Kidney capillary endothelial cell (primary cell): ENCODE results near the gene CDC23.
"Not testable (repeated sequence)": the region's sequence is repeated elsewhere in the genome, so short reads cannot be mapped to it uniquely, and the experiment has no call there.

ENCODE experiments used
- DNase-seq: peaks from one replicate; pipeline ENCODE4 v3.0.0-alpha.2; 2018; ENCODE audit warnings: low spot score

CDC23 gene

GRCh38 chr5:138213161-138214029, at the start of gene CDC23:
TSS of gene CDC23 (minus strand) at chr5:138213323. CDS start at chr5:138213312, 11 bp downstream.
- peak; percentile 99 for DNase-seq

GRCh38 chr5:138258704-138259292, 45.7 kb upstream of the CDC23 start:
- peak; percentile 74 for DNase-seq

DNA sequence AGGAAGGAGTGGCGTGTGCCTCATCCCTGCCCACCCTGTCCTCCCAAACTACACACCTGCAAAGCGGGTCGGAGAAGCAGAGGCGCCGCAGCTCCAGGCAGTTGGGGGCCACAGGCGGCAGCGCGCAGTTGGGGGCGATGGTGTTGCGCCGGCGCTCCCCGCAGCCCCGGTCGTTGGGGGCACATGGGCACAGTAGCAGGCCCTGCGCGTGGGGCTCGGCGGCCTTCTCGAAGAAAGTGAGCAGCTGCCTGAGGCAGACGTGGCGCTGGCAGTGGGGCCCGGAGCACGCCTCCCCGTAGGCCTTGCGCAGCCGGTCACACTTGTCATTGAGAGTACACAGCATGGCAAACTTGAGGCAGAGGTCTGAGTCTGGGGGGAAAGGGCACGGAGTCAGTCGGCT, 44.5 kb upstream of the CDC23 start:
- DNase-seq, result no peak

- DNase-seq, result no peak
These were observed 39.8 kb upstream of the CDC23 start for GRCh38 chr5:138252944-138253343.

GRCh38 chr5:138247800-138248199, 34.7 kb upstream of the CDC23 start:
- DNase-seq, result not testable (repeated sequence)

DNA sequence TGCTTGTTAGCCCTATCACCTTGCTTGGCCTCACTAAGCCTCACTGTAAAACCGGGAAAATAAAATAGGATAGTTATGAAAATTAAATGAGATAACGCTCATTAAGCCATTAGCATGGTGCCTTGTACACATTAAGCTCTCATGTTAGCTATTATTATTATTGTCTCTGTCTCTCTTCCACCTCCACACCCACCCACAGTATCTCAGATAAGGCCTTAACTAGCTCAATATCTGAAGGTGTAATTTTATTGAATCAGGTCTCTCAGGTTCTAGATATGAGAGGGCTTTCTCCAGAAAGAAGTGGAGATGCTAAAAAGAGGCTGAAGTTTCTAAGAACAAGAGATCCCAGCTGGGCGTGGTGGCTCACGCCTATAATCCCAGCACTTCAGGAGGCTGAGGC, 33.7 kb upstream of the CDC23 start:
- no peak for DNase-seq

GRCh38 chr5:138246334-138246733, 33.2 kb upstream of the CDC23 start:
- no peak for DNase-seq

GRCh38 chr5:138245717-138246116, 32.6 kb upstream of the CDC23 start:
- DNase-seq, result no peak

DNA sequence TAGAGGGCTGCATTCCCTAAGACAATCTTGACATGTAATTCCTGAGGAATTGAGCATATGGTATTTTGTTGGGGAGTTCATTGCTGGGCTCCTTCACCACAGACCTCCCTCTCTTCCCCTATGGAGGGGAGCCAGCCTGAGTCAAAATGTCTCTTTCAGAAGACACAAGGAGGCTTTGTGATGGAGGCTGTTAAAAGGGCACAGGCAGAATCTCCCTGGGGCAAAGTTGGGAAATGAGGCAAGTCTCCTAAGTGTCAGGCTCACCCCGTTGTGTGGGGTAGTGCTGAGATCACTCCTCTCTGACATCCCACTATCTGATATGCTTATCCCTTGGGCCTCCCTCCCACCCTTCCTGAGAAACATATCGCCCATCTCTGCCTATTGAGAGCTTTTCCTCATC, 30.7 kb upstream of the CDC23 start:
- no peak for DNase-seq

- DNase-seq, result peak; percentile 30
These were observed 28.8 kb upstream of the CDC23 start for GRCh38 chr5:138241688-138242571.

DNA sequence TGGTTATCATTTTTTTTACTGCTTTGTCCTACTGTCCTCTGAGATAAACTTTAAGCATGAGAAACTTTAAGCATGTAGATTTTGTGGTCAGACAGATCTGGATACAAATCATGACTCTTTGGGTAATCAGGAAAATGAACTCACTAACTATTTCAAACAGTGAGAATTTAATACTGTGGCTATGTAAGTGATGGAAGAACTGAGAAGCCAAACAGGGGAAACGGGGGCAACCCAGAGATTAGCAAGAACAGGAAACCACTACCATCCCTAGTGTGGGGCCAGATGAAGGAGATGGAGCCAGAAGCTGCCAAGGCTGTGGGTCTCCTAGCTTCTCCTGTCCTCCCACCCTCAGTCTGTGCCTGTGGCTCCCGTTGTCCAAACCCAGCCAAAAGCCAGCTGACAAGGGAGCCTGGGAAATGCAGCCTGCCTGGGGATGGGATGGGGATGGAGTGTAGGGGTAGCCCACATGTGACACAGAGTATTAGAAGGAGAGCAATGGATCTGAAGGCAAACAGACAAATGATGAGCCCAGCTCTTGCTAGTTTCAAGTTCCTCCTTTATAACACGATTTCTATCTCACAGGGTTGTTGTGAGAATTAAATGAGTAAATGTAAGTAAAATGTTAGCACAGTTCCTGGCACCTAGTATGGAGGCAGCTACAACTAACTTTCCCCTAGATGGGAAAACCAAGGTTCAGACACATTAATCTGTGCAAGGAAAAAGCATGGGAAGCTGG, 27.7 kb upstream of the CDC23 start:
- no peak for DNase-seq

DNA sequence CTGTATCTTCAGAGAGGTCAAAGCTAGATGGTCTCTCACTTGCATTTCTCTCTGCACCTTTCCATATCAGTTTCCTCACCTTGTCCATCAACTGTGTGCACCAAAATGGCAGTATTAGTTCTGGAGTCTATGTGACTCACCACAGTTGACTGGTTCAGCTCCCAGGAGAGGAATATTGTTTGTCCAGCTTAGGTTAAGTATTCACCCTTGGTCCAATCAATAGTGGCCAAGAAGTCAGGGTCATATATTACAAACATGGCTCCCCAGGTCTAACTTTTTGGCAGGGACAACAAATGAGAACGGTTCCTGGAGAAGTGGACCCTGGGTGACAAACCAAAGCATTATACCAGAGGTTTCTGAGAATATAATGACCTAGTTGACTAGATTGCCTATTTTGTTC, 24.9 kb upstream of the CDC23 start:
- no peak for DNase-seq

GRCh38 chr5:138234651-138235050, 21.5 kb upstream of the CDC23 start:
- no peak for DNase-seq

GRCh38 chr5:138233280-138233679, 20.2 kb upstream of the CDC23 start:
- DNase-seq, result no peak

DNA sequence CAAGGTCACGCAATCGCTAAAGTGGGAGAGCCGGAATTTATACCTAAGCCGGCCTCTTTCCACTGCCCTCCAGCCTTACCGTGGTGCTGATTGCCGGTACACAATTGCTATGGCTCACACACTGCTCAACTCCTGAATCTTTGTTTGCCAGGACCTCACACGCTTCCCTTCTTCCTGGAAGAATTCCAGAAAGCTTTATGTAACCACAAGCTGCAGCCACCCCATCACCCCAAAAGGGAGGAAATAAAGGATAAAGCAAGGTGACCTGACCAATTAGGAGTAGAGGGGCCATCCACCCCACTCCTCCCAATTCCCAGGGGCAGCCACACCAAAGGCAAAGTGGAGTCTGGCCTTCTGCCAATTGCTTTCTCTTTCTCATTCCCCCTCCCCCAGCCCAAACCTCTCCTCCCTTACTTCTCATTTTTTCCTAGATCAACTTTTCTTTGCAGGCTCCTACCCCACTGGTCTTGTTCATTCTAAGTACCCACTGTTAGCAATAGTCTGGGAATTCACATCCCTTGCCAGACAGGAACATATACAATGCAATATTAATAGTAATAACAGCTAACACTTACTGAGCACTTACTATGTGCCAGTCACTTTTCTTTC, 18.0 kb upstream of the CDC23 start:
- no peak for DNase-seq

DNA sequence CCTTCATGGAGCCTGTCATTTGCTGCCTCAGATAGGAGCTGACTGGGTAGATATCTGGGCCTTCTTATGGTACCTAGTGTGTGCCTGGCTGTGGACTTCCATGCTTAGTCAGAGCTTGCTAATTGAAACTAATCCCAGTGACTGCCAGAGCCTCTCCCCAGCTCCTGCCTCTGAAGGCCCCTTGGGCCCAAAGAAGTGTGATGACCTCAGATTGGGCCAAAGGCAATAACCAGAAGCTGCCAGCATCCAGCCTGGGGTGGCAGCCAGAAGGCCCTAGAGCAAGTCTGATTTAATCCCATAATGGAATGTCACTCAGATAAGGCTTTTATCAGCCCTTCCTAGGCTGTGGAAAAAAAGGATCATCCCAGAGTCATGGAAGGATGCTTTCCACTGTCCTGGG, 17.1 kb upstream of the CDC23 start:
- DNase-seq, result no peak

- no peak for DNase-seq
These were observed 16.3 kb upstream of the CDC23 start for GRCh38 chr5:138229387-138229786.

- DNase-seq, result no peak
These were observed 13.8 kb upstream of the CDC23 start for GRCh38 chr5:138226910-138227309.

DNA sequence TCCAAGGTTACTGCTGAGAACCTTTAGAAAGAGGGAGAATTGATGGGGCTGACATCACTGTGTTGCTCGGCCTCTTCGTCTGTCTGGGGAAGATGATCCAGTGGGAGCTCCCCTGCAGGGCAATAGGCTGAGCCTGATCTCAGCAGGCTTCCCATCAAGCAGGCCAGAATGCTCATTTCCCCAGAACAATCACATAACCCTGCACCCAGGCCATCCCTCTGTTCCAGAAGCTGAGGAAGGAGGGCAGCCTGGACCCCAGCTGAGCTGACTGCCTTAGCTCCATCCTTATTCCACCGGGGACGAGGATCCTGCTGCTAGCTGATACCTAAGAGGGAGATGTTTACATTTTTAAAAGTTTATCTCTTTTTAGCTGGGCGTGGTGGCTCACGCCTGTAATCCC, 11.6 kb upstream of the CDC23 start:
- DNase-seq, result no peak

DNA sequence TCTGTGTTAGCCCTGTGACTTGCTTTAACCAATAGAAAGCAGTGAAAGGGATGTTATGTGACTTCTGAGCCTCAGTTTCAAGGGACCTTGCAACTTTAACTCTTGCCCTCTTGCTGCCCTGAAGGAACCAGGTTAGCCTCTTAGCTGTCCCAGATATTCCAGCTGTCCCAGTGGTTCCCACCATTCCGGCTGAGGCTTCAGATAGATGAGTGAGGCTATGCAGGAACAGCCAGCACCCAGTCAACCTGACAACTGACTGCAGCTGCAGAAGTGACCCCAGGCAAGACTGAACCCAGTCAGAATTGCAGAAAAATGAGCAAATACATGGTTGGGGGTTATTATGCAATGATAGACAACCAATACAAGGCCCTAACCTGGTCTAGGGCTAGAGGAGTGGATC, 10.4 kb upstream of the CDC23 start:
- DNase-seq, result no peak

DNA sequence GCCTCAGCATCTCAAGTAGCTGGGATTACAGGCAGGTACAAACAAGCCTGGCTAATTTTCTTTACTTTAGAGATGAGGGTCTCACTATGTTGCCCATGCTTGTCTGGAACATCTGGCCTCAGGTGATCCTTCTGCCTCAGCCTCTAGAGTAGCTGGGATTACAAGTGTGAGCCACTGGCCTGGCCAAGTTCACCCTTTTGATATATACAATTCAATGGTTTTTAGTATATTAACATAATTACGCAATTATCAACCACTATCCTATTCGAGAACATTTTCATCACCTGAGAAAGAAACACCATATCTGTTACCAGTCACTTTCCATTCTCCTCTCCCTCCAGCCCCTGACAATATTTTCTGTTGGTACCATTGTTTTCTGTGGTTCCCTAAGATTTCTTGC, 3.7 kb upstream of the CDC23 start:
- no peak for DNase-seq

DNA sequence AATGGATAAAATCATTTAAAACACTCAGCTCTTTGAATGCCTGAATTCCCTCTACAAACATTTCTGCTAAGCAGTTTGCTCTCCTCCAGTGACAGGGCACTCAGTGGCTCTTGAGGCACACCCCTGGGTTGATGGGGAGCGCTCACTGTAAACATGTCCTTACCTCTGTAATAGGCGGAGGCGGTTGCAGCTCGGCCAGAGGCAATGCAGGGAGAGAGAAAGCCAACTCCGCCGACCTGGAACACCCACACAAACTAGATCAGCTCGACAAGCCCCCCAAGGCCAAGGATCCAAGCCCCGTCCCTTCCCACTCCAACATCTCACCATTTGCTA, 329 bp downstream of the CDC23 start:
- DNase-seq, result peak; percentile 12
